GM21526 (cell line): ENCODE data around the gene SVBP.
"Not testable (repeated sequence)": the region's sequence is repeated elsewhere in the genome, so short reads cannot be mapped to it uniquely, and the experiment has no call there.

Source experiments
- ATAC-seq: cut with Tn5 transposase; IDR thresholded peaks from one replicate; pipeline ENCODE4 v1.9.1; 2021; ENCODE audit warnings: moderate library complexity; ENCODE audit not compliant: unreplicated experiment, low FRiP score

SVBP gene, protein sequence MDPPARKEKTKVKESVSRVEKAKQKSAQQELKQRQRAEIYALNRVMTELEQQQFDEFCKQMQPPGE

DNA sequence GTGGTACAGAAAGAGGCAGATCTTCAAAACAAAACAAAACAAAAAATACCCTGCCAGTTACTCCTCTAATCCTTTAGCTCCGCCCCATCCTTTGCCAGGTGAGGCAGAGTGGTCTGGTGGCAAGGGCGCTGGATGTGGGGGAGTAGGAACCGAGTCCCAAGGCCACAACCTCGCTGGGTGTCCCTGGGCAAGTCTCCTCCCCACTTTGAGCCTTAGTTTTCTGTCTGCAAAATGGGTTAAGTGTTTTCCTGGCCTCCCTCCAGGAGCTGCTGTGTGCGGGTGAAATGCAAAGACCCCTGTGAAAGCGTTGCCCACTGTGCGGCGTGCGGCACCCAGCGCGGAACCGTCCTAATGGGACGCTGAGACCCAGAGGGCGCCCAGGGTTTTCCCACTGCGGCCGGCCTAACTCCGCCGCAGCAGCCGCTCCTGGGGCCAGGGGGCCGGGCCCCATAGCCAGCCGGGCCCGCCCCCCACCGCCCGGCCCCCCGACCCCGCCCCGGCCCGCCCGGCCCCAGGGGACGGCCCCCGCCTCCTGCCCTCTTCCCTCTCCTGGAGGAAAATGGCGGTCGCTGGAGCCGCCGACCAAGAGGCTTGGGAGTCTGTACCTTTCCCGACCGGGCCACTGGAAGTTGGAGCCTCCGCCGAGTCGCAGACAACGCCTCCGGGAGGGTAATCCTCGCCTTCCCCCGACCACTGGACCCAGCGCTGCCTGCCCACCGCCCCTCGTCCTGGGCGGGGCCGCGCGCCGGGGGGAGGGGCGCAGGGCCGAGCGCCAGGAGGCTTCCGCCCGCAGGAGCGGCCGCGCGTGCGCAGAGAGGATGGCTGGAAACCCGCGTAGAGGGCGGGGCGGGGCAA is at the start of gene SVBP, which contains the start of gene ERMAP:
TSS of gene SVBP (minus strand) at position 813 of the 855 bp plus-strand sequence. CDS start 853 bp downstream, outside the sequence.
TSS of gene ERMAP (plus strand) at position 538 of the 855 bp plus-strand sequence. CDS start 13,327 bp downstream, outside the sequence.
- ATAC-seq, result peak; percentile 79

DNA sequence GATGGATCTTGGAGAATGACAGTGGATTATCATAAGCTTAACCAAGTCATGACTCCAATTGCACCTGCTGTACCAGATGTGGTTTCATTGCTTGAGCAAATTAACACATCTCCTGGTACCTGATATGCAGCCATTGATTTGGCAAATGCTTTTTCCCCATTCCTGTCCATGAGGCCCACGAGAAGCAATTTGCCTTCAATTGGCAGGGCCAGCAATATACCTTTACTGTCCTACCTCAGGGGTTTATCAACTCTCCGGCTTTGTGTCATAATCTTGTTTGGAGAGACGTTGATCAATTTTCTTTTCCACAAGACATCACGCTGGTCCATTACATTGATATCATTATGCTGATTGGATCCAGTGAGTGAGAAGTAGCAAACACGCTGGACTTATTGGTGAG is 49.4 kb upstream of the SVBP start:
- ATAC-seq, result no peak

DNA sequence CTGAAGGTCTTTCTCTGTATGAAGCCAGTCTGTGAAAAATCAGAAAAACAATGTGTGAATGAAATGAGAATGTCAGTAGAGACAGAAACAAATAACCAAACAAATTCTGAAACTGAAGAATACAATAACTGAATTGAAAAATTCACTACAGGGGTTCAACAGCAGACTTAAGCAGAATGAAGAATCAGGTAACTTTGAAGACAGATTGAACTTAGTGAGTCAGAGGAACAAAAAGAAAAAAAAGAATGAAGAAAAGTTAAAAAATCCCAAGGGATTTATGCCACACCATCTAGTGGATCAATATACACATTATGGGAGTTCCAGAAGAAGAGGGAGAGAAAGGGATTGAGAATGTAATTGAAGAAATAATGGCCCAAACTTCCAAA is 43.8 kb upstream of the SVBP start:
- no peak for ATAC-seq

DNA sequence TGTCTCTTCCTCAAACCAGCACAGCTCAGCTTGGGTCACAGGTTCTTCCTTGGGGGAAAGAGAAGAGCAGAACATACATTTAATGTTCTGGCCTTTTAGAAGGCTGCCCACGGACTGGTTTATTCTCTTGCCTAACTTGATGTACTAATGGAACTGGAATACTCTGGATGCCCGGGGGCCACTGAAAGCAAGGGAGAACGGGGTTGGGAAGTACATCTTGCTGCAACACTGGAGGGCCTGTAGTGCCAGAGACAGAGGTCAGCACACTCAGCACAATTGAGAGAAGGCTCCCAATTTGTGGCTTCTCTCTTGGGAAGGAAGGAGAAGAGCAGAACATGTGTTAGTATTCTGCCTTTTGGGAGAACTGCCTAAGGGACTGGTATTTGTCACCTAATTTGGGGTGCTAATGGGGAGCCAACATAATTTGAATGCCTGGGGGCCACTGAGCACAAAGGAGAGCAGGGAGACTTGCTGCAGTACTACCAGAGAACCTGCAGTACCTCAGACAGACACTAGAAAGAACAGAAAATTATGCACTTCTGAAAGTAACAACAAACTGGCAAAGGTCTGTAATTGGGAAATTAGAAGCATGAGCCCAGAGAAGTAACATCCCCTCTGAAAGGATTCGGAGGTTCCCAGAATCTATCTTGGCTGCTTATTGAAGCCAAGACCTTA is 43.3 kb upstream of the SVBP start:
- no peak for ATAC-seq

DNA sequence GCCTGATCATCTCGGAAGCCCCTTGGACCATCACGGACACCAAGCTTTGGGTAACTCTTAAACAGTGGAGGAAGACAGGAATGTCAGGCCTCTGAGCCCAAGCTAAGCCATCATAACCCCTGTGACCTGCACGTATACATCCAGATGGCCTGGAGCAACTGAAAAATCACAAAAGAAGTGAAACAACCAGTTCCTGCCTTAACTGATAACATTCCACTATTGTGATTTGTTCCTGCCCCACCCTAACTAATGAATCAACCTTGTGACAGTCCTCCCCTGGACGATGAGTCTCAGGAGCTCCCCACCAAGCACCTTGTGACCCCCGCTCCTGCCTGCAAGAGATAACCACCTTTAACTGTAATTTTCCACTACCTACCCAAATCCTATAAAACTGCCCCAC is 42.2 kb upstream of the SVBP start:
- ATAC-seq, result not testable (repeated sequence)

DNA sequence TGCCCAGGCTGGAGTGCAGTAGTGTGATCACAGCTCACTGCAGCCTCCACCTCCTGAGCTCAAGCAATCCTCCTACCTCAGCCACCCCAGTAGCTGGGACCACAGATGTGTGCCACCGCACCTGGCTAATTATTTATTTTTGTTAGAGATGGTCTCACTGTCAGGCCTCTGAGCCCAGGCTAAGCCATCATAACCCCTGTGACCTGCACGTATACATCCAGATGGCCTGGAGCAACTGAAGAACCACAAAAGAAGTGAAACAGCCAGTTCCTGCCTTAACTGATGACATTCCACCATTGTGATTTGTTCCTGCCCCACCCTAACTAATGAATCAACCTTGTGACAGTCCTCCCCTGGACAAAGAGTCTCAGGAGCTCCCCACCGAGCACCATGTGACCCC is 39.4 kb upstream of the SVBP start:
- not testable (repeated sequence) for ATAC-seq

DNA sequence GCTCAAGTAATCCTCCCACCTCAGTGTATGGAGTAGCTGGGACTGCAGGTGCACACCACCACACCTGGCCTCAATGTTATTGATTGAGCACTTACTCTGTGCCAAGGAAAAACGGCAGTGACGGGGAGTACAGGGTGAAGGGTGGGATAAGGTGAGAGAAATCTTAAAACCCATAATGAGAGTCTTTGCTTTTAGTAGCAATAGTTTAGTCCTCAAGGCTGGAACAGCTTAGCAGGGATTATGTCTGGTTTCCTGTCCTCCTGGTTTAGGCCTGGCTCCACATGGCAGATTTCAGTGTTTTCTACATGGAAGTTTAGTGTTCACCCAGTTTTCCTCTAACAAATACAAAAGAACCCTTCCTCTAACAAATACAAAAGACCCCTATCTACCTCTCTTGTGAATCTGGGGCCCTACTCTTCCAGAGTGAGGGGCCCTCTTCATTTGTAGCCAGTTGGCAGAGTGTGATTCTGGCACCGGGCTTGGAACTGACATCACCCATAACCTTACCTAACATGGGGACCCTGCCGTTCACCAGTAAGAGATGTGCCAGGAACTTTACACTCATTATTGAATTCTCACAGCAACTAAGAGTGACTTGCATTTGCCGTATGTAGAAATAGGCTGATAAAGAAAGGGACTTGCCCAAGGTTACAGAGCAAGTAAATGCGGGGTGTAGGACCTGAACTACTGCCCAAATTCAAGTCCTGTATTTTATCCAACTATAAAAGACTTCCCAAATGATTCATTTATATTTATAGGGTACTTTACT is 36.1 kb upstream of the SVBP start:
- no peak for ATAC-seq

DNA sequence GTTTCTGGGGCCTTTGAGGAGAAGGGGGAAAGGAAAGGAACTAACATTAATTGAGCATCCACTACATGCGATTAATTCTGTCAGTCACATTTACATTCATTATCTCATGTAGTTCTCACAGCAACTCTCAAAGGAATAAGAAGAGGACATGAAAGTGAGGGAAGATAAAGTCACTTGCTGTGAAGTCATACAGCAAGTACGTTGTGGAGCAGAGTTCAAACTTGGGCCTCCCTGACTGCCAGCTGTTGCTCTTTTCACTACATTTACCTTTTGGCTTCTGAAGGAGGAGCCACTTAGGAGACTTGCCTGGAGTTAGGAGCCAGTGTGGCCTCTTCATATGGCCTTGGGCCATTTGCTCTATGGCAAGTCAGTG is 35.4 kb upstream of the SVBP start:
- ATAC-seq, result no peak

DNA sequence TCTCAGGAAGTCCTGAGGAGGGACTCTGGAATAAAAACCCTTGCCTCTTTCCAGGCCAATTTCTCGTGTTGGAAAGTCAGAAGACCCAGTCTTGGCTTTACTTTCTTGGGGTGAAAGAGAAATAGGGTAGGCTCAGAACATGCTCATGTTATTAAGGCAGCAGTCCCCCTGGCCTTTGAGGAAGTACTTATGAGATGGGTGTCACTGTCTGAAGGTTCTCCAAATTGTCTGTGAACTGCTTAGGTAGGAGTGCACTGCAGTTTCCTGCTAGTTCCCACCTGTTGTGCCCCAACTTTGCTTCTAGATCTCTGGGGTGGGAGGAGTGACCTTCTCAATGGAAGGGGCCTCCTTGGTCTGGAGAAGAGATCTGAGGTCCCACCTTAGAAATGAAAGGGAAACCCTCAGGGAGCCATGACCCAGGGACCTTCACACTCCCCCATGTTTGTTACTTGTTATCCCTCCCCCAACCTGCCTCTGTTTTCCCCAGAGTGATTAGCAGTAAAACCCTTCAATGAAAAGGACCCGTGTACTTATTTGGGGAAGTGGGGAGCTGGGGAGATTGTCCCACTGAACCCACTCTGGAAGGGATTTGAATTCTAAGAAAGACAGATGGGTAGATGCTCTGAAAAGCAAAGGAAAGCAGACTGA is 34.9 kb upstream of the SVBP start:
- no peak for ATAC-seq

DNA sequence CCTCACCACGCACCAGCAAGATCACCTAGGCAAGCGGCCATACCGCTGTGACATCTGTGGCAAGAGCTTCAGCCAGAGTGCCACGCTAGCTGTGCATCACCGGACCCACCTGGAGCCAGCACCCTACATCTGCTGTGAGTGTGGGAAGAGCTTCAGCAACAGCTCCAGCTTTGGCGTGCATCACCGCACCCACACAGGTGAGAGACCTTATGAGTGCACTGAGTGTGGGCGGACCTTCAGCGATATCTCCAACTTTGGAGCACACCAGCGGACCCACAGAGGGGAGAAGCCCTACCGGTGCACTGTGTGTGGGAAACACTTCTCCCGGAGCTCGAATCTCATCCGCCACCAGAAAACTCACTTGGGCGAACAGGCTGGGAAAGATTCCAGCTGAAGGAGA is 34.2 kb upstream of the SVBP start:
- ATAC-seq, result no peak

DNA sequence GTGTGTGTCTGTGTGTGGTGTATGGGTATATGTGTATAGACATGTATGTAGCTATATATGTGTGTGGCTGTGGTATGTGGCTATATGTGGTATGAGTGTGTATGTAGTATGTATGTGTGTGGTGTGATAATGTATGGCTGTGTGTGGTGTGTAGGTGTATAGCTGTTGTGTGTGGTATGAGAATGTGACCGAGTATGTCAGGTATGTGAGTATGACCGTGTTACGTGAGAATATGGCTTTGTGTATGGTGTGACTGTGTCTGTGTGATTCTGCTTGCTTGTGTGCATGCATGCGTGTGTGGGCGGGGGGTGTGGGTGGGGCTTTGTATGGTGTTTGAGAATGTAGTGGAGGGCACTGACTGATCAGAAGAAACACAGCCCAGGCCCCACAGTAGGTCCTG is 32.7 kb upstream of the SVBP start:
- no peak for ATAC-seq

DNA sequence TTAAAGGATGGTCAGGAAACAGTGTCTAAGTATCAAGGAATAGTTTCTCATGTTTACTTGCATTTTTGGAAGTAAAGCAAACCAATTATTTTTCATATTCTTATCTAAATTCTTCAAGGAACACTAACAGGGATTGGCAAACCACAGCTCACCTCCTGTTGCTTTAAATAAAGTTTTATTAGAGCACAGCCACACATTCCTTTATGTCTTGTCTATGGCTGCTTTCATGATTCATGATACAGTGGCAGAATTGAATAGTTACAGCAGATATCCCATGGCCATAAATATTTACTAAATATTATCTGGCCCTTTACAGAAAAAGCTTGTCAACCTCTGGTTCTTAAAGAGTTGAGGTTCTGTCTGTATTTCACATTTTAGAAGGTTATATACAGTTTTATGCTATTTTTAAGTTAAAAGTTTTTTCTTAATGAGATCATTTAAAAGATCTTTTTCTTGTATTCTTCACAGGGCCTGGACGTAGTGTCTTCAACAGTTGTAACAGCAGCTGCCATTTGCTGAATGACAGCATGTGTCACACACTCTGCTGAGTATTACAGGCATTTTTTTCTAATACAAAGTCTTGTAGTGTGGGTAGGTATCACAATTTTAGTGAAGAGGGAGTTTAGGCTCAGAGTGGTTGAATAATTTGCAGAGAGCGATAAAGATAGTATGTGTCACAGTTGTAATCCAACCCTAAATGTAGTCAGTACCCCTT is 31.8 kb upstream of the SVBP start:
- no peak for ATAC-seq

DNA sequence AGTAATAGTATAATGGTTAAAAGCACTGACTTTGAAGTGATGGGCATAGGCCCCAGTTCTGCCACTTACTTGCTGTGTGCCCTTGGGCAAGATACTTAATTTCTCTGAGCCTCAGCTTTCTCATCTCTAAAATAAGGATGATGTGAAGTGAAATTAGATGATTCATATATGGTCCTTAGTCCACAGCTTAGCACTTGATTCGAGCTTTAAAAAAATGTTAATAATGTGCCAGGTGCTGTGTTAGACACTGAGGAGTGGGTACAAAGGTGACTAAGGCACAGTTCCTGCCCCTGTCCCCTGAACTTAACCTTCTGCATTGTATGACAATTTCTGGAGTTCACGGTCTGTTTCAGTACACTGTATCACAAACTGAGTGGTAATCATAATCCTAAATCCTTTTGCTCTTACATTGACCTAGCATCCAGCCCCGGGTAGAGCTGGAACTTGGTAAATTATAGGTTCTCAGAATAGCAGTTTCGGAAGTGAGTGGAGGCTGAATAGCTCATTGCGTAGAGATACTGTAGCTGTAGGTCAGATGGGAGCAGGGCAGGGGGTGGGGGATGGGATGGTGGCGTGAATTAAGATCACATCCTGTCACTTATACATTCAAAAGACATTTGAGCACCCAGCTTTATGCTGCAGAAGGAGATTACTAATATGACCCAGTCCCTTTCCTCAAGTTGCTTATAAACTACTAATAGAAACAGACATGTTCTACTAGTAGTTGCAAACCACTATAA is 30.7 kb upstream of the SVBP start:
- ATAC-seq, result no peak

DNA sequence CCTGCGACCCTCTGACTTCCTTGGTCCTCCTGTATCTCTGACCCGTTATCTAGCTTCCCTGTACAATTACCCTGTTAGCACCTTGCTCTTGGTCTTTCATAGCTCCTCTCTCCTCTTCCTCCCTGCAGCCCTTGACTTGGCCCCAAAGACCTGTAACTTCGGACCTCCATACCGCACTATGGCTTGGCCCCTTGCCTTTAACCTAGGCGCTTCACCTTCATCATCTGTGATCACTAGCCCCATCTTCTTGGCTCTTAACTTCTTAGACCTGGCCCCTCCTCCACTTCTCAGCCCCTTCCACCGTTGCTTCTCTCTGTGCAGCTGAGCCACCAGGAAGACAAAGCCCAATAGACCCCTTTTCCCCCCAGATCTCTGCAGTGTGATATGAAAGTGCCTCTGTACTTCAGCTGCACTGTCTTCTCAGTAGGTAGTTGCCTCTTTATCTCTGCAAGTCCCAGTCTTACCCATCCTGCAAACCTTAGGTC is 30.0 kb upstream of the SVBP start:
- no peak for ATAC-seq

DNA sequence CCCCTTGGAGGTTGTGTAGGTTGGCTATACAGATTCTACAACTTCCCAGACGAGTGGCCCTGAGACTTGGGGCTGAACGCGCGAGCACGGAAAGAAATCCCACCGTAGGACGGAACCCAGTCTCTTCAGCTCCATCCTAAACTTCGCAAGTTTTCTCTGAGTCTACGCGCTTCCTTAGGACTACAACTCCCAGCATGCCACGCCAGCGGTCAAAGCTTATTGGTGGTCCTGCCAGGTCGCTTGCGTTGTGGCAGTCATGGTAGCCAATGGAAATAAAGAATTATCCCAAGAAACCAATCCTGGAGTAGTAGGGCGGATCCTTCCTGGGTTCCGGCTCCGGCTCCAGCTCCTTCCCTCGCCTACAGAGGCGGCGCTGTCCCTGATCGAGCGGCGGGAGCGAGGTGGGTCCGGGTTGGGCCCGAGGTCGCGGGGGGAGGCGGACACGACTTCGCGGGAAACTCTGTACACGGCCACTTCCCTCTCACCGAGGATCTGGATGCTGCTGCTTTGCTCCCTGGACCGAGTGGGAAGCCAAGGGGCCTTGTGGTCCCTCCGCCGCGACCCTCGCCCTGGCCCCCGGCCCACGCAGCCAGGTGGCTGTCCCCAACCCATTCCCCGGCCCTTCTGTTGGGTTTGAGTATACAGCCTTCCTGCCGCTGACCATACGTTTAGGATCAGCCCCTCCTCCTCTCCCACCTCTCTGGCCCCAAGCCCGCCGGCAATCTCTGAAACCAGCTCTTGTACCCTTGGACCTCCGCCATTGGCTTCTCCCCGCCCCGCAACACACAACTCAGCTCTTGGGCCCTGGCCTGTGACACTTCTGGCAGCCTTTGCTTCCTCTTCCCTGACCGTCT is 29.3 kb upstream of the SVBP start, which contains the start of gene ZNF691:
TSS of gene ZNF691 (plus strand) at position 357 of the 854 bp plus-strand sequence. CDS start 3,046 bp downstream, outside the sequence.
- ATAC-seq, result peak; percentile 83

DNA sequence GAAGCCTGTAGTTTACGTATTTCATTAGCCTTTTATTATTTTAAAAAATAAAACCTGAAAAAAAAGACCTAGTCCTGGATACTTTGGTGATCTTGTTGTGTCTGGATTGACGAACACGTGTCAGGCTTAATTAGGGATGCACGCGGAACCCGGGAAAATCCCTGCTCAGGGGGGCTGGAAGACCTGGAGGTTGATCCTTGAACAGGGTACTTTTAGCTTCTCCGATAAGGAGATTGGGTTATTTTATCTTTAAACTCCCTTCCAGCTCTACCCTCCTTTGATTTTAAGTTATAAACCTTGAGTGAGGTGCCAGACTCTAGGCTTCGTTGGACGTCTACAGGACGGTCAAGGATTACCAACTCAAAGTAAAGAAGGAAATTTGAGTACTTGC is 28.7 kb upstream of the SVBP start:
- ATAC-seq, result peak; percentile 18

DNA sequence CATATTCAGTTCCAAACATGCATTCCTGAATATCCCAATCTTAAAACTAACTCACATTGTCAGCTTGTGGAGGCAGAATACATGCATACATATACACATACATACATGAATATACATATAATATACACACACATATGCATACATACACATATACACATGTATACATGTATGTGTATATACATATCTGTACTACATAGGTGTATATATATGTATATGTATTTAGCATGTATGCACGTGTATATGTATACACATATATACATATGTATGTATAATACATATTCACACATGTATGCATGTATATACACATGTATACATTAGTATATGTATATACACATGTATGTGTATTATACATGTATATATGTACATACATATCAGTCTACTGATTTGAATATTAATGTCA is 28.0 kb upstream of the SVBP start:
- no peak for ATAC-seq

DNA sequence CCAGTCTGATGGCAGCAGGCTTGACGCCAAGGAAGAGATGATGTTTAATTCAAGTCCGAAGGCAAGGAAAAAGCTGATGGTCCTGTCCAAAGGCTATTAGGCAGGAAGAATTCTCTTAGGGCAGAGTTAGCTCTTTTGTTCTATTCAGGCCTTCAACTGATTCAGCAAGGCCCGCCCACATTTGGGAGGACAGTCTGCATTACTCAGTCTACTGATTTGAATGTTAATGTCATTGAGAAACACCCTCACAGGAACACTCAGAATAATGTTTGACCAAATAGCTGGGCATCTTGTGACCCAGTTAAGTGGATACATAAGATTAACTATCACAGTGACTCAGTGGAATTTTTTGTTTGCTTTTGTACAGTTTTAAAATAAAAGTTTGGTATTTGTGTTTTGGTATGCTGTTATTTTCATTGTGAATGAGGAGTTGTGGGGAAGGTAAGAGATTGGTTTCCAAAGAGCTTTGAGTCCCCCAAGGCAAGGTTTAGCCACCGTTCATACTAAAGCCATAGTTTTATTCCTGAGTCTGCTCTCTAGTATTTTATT is 27.5 kb upstream of the SVBP start:
- no peak for ATAC-seq
